SK-N-SH (cell line): ENCODE results near the gene CCDC121.

Experiments
- CHD2 ChIP-seq: fragments of 150-350 bp; IDR thresholded peaks from 2 replicates; pipeline ENCODE4 v1.6.1; 2018; ENCODE audit warnings: low read length; ENCODE audit not compliant: partially characterized antibody
- CTCF ChIP-seq: fragments of 200-600 bp; sonication (generic); IDR thresholded peaks from 2 replicates; pipeline ENCODE4 v1.6.1; 2017; ENCODE audit warnings: antibody characterized with exemption, mild to moderate bottlenecking, moderate library complexity
- EP300 ChIP-seq, 2 experiments: IDR thresholded peaks; 2 replicates each; pipeline versions ENCODE4 v1.4.0 to v1.6.1; 2012; ENCODE audit warnings: borderline replicate concordance in 1 of 2, low read depth in 1 of 2, low read length in 1 of 2
- EZH2phosphoT487 ChIP-seq: fragments of 200-600 bp; sonication (generic); IDR thresholded peaks from 2 replicates; pipeline ENCODE4 v1.6.1; 2017; ENCODE audit warnings: low read depth, mixed run types, mild to moderate bottlenecking, antibody characterized with exemption, moderate library complexity, borderline replicate concordance
- GABPA ChIP-seq: IDR thresholded peaks from 2 replicates; pipeline ENCODE4 v1.4.0; 2012; ENCODE audit warnings: low read depth, mild to moderate bottlenecking
- GATA2 ChIP-seq: sonication (generic); formaldehyde crosslinking; IDR thresholded peaks from 2 replicates; pipeline ENCODE4 v1.5.0; 2020; ENCODE audit warnings: mild to moderate bottlenecking, missing genetic modification reagents
- MAX ChIP-seq: IDR thresholded peaks from 2 replicates; pipeline ENCODE4 v1.4.0; 2012; ENCODE audit warnings: low read depth
- NRF1 ChIP-seq: IDR thresholded peaks from 2 replicates; pipeline ENCODE4 v1.6.1; 2012; ENCODE audit warnings: low read depth, mild to moderate bottlenecking, low read length
- POLR2AphosphoS5 ChIP-seq: IDR thresholded peaks from 2 replicates; pipeline ENCODE4 v1.6.1; 2012; ENCODE audit warnings: low read depth, low read length
- RAD21 ChIP-seq: IDR thresholded peaks from 2 replicates; pipeline ENCODE4 v1.6.1; 2012; ENCODE audit warnings: mild to moderate bottlenecking, low read length
- RCOR1 ChIP-seq: fragments of 150-350 bp; IDR thresholded peaks from 2 replicates; pipeline ENCODE4 v1.6.1; 2017; ENCODE audit warnings: antibody characterized with exemption, low read length
- RXRA ChIP-seq: IDR thresholded peaks from 2 replicates; pipeline ENCODE4 v1.4.0; 2012; ENCODE audit warnings: low read depth, mild to moderate bottlenecking, borderline replicate concordance
- YY1 ChIP-seq: IDR thresholded peaks from 2 replicates; pipeline ENCODE4 v1.4.0; 2012; ENCODE audit warnings: low read depth, mild to moderate bottlenecking
- ZBTB33 ChIP-seq: IDR thresholded peaks from 2 replicates; pipeline ENCODE4 v1.4.0; 2012; ENCODE audit warnings: low read depth, borderline replicate concordance

- TF ChIP-seq RAD21: no peak
- no peak for TF ChIP-seq CTCF
- TF ChIP-seq ZBTB33: no peak
- TF ChIP-seq EZH2phosphoT487: no peak
- TF ChIP-seq MAX: no peak
- TF ChIP-seq EP300 (IDR thresholded peaks at IDR 0.05; ENCODE audit: borderline replicate concordance in 1 of 2, low read depth in 1 of 2, low read length in 1 of 2): no peak
- no peak for TF ChIP-seq CHD2
- TF ChIP-seq GATA2 (CRISPR knock-in tag): no peak
- no peak for TF ChIP-seq GABPA
- no peak for TF ChIP-seq NRF1
- TF ChIP-seq POLR2AphosphoS5: no peak
- TF ChIP-seq RCOR1: no peak
- TF ChIP-seq YY1: no peak
- TF ChIP-seq RXRA: no peak
These were observed 22.2 kb downstream of the CCDC121 start for GRCh38 chr2:27606611-27607010.
